Measurements from ENCODE around the gene MILR1. TPM values are rescaled to one million over a fixed set of nuclear protein-coding genes. Genes with fewer than 3 reads are reported as not detected.

Gene MILR1
- total and polyA plus RNA-seq, 2 experiments from 2014 or later, result 0.39 TPM; not detected in 1

- no peak for TF ChIP-seq REST (IDR thresholded peaks at IDR 0.05; ENCODE audit: unreplicated experiment)
- TF ChIP-seq JUNB (IDR thresholded peaks at IDR 0.05; ENCODE audit: unreplicated experiment), result no peak
Observed at GRCh38 chr17:64515419-64515818, 66.5 kb downstream of the MILR1 start (continued).

- H3K27me3 ChIP-seq (ENCODE audit: insufficient read depth), result no peaks in the 10 kb centered on the region
- H3K4me3 Mint-ChIP-seq, result no peak overlapping the region
- H3K9me3 Mint-ChIP-seq, result no peaks in the 10 kb centered on the region
- peaks cover 11% of the 10 kb centered on the region for H3K4me1 Mint-ChIP-seq
- no peak for ATAC-seq
- no peak for DNase-seq (ENCODE audit: low spot score)
- no peak overlapping the region for H3K4me2 ChIP-seq
- H3K4me1 ChIP-seq (ENCODE audit: insufficient read depth), result no peaks in the 10 kb centered on the region
- H2AFZ ChIP-seq, result no peak overlapping the region
- H3K27me3 Mint-ChIP-seq (ENCODE audit: insufficient read depth, low read depth, poor library complexity), result peaks cover 3% of the 10 kb centered on the region
- peaks cover 86% of the 10 kb centered on the region for H3K36me3 Mint-ChIP-seq (ENCODE audit: low read depth)
- no peaks in the 10 kb centered on the region for H3K9me2 ChIP-seq (ENCODE audit: insufficient read depth)
- no peak overlapping the region for H3K27ac ChIP-seq (ENCODE audit: low read depth)
- H3F3A ChIP-seq (replicated peaks; ENCODE audit: low read depth), result no peaks in the 10 kb centered on the region
- peaks cover 34% of the 10 kb centered on the region for H4K20me1 ChIP-seq (replicated peaks; ENCODE audit: insufficient read depth)
- peaks cover 79% of the 10 kb centered on the region for H3K79me2 ChIP-seq (replicated peaks; ENCODE audit: insufficient read depth)
- H3K36me3 ChIP-seq (ENCODE audit: insufficient read depth), result peaks cover 68% of the 10 kb centered on the region
- no peak overlapping the region for H3K27ac Mint-ChIP-seq
- H3K4me3 ChIP-seq, result no peak overlapping the region
- TF ChIP-seq ZNF331 (CRISPR knock-in tag; IDR thresholded peaks at IDR 0.05; ENCODE audit: low read depth), result no peak
- TF ChIP-seq ZNF114 (CRISPR knock-in tag; IDR thresholded peaks at IDR 0.05), result no peak
- no peak for TF ChIP-seq NANOG (IDR thresholded peaks at IDR 0.05; ENCODE audit: borderline replicate concordance)
- TF ChIP-seq ZNF462 (CRISPR knock-in tag; IDR thresholded peaks at IDR 0.05), result no peak
- no peak for TF ChIP-seq EZH2 (IDR thresholded peaks at IDR 0.05; ENCODE audit: low read depth, unreplicated experiment)
- no peak for TF ChIP-seq POLR2AphosphoS5 (IDR thresholded peaks at IDR 0.05; ENCODE audit: low read depth)
- no peak for TF ChIP-seq STAT1 (IDR thresholded peaks at IDR 0.05; ENCODE audit: unreplicated experiment)
- TF ChIP-seq REST (IDR thresholded peaks at IDR 0.05; ENCODE audit: unreplicated experiment), result no peak
- no peak for TF ChIP-seq CTCF (conservative IDR thresholded peaks at IDR 0.05; ENCODE audit: low read depth in 2 of 2)
Observed at GRCh38 chr17:64515829-64516228, 66.9 kb downstream of the MILR1 start.
